ENCODE results near the gene HDAC11. TPM values are rescaled to one million over a fixed set of nuclear protein-coding genes. Genes with fewer than 3 reads are reported as not detected.

HDAC11 gene
- total and polyA plus RNA-seq, 10 of the 15 experiments (the other 5 are each of a cell fraction or from before 2014, with no cell fraction given) = 0.04 to 0.76 (median 0.22) TPM; not detected in 1

- Histone ChIP-seq H4K20me1 (ENCODE audit: control insufficient read depth, insufficient read depth) (no peaks in the 10 kb centered on the region), H3K36me3 (ENCODE audit: control insufficient read depth in 2 of 2, insufficient read depth in 2 of 2, low read length in 1 of 2) (no peaks in the 10 kb centered on the region), H3K27me3 (replicated peaks in 1 of 2; ENCODE audit: control insufficient read depth in 2 of 2, insufficient read depth in 2 of 2, low read length in 1 of 2) (no peaks in the 10 kb centered on the region; a peak in 1 of 4 replicates), H3K9ac (ENCODE audit: control insufficient read depth, insufficient read depth, low read length) (no peak overlapping the region), H2AFZ (ENCODE audit: control insufficient read depth, low read depth, low read length) (no peak overlapping the region), H3K4me1 (ENCODE audit: control insufficient read depth, insufficient read depth, low read length) (peaks cover 5% of the 10 kb centered on the region; the same call in 1 of the 2 replicates), H3K9me3 (replicated peaks; ENCODE audit: control insufficient read depth, insufficient read depth, low read length) (no peaks in the 10 kb centered on the region), H3K4me3 (no peak overlapping the region), H3K27ac (ENCODE audit: control insufficient read depth, insufficient read depth) (no peak overlapping the region), H3K4me2 (ENCODE audit: control insufficient read depth, insufficient read depth) (no peak overlapping the region), H3K79me2 (ENCODE audit: control insufficient read depth, insufficient read depth, low read length) (no peaks in the 10 kb centered on the region)
- FAIRE-seq (no peak), ATAC-seq (no peak), DNase-seq (ENCODE audit: low read depth, low spot score) (no peak)
- POLR2A ChIA-PET = no interaction called here
- SMC1A ChIA-PET (ENCODE audit: uncharacterized antibody, unreplicated experiment) = no interaction called here
- RAD21 ChIA-PET (ENCODE audit: unreplicated experiment) = no interaction called here
- TF ChIP-seq POLR2AphosphoS2 (IDR thresholded peaks at IDR 0.05; ENCODE audit: low read depth, low read length) (no peak), EP300 (IDR thresholded peaks at IDR 0.05; ENCODE audit: borderline replicate concordance in 1 of 2, control insufficient read depth in 1 of 2, low read depth in 2 of 2, low read length in 2 of 2) (no peak), MEF2B (IDR thresholded peaks at IDR 0.05; ENCODE audit: partially characterized antibody, poor library complexity, severe bottlenecking) (peak; percentile 19)
- intact Hi-C loops (cut with micrococcal nuclease; ENCODE audit: unreplicated experiment) = no loop called here
- in situ Hi-C loops (cut with MboI) = no loop called here
- BruUV-seq (replicated peaks) = no TSS peak
- CTCF ChIA-PET = interaction anchor here (1.1 to 1.3 kb wide), 2 partner anchors 20 to 132 kb away, joined by 3 read pairs; no protein-coding TSS in a partner anchor
- WGBS (ENCODE audit: insufficient coverage, insufficient replicate concordance, low lambda C conversion rate, missing lambda C conversion rate) = 43% methylated on average over 26 of the region's 26 CpGs
Measured at GRCh38 chr3:13515786-13516759, 36.0 kb downstream of the HDAC11 start.

- Histone ChIP-seq H3K9me3 (replicated peaks; ENCODE audit: control insufficient read depth, insufficient read depth, low read length) (no peaks in the 10 kb centered on the region), H3K4me2 (ENCODE audit: control insufficient read depth, insufficient read depth) (no peak overlapping the region), H2AFZ (ENCODE audit: control insufficient read depth, low read depth, low read length) (no peak overlapping the region), H3K27me3 (replicated peaks in 1 of 2; ENCODE audit: control insufficient read depth in 2 of 2, insufficient read depth in 2 of 2, low read length in 1 of 2) (no peaks in the 10 kb centered on the region; a peak in 1 of 4 replicates), H3K4me1 (ENCODE audit: control insufficient read depth, insufficient read depth, low read length) (peaks cover 5% of the 10 kb centered on the region; the same call in 1 of the 2 replicates), H3K27ac (ENCODE audit: control insufficient read depth, insufficient read depth) (no peak overlapping the region), H4K20me1 (ENCODE audit: control insufficient read depth, insufficient read depth) (no peaks in the 10 kb centered on the region), H3K9ac (ENCODE audit: control insufficient read depth, insufficient read depth, low read length) (no peak overlapping the region), H3K79me2 (ENCODE audit: control insufficient read depth, insufficient read depth, low read length) (no peaks in the 10 kb centered on the region), H3K4me3 (no peak overlapping the region), H3K36me3 (ENCODE audit: control insufficient read depth in 2 of 2, insufficient read depth in 2 of 2, low read length in 1 of 2) (no peaks in the 10 kb centered on the region)
- intact Hi-C loops (cut with micrococcal nuclease; ENCODE audit: unreplicated experiment) = no loop called here
- in situ Hi-C loops (cut with MboI) = no loop called here
- ChIA-PET CTCF (no interaction called here), RAD21 (ENCODE audit: unreplicated experiment) (no interaction called here), SMC1A (ENCODE audit: uncharacterized antibody, unreplicated experiment) (no interaction called here), POLR2A (no interaction called here)
- FAIRE-seq (no peak), ATAC-seq (no peak), DNase-seq (ENCODE audit: low read depth, low spot score) (no peak)
- no TSS peak for BruUV-seq (replicated peaks)
- 68% methylated on average over 9 of the region's 9 CpGs for WGBS (ENCODE audit: insufficient coverage, insufficient replicate concordance, low lambda C conversion rate, missing lambda C conversion rate)
- TF ChIP-seq SIN3A (IDR thresholded peaks at IDR 0.05; ENCODE audit: low read depth, low read length) = no peak
- no peak for TF ChIP-seq CHD4 (IDR thresholded peaks at IDR 0.05)
- no peak for TF ChIP-seq TBL1XR1 (IDR thresholded peaks at IDR 0.05; ENCODE audit: low read depth, low read length)
- no peak for TF ChIP-seq SRF (IDR thresholded peaks at IDR 0.05; ENCODE audit: low read depth in 2 of 2, low read length in 2 of 2)
- TF ChIP-seq POU2F2 (IDR thresholded peaks at IDR 0.05; ENCODE audit: borderline replicate concordance, low read depth, low read length) = no peak
- TF ChIP-seq CUX1 (IDR thresholded peaks at IDR 0.05; ENCODE audit: insufficient replicate concordance, low read depth, low read length) = no peak
Measured at GRCh38 chr3:13516760-13517135, 36.6 kb downstream of the HDAC11 start.
